KMS-11 (cell line): Measurements from ENCODE around the gene BRD4.

ENCODE experiments used
- H2AFZ ChIP-seq: fragments of 200-600 bp; sonication (generic); 2 replicates; pipeline ENCODE4 v1.6.1; 2016; ENCODE audit warnings: antibody characterized with exemption, mixed run types, low read depth
- H3K27ac ChIP-seq: fragments of 200-600 bp; sonication (generic); 2 replicates; pipeline ENCODE4 v1.6.1; 2016; ENCODE audit warnings: mild to moderate bottlenecking, mixed run types
- H3K27me3 ChIP-seq: fragments of 200-600 bp; sonication (generic); 2 replicates; pipeline ENCODE4 v1.6.1; 2017; ENCODE audit warnings: mild to moderate bottlenecking, low read depth, mixed run types, moderate library complexity; ENCODE audit not compliant: insufficient read depth
- H3K36me3 ChIP-seq: fragments of 200-600 bp; sonication (generic); 2 replicates; pipeline ENCODE4 v1.6.1; 2017; ENCODE audit warnings: mild to moderate bottlenecking, mixed run types; ENCODE audit not compliant: insufficient read depth
- H3K4me1 ChIP-seq: fragments of 200-600 bp; sonication (generic); 2 replicates; pipeline ENCODE4 v1.6.1; 2016; ENCODE audit warnings: mild to moderate bottlenecking, low read depth, mixed run types; ENCODE audit not compliant: poor library complexity, severe bottlenecking
- H3K4me2 ChIP-seq: fragments of 200-600 bp; sonication (generic); 2 replicates; pipeline ENCODE4 v1.7.0; 2016; ENCODE audit warnings: mild to moderate bottlenecking, mixed run types
- H3K4me3 ChIP-seq: fragments of 200-600 bp; sonication (generic); IDR thresholded peaks from 2 replicates; pipeline ENCODE4 v1.6.1; 2017; ENCODE audit warnings: low read depth, low read length, mixed read lengths; ENCODE audit not compliant: insufficient read depth
- H3K79me2 ChIP-seq: fragments of 200-600 bp; sonication (generic); 2 replicates; pipeline ENCODE4 v1.6.1; 2016; ENCODE audit warnings: low read depth, mixed run types; ENCODE audit not compliant: insufficient read depth
- H3K9ac ChIP-seq: fragments of 200-600 bp; sonication (generic); 2 replicates; pipeline ENCODE4 v1.6.1; 2016; ENCODE audit warnings: mild to moderate bottlenecking, mixed run types
- H4K20me1 ChIP-seq: fragments of 200-600 bp; sonication (generic); 2 replicates; pipeline ENCODE4 v1.6.1; 2016; ENCODE audit warnings: mild to moderate bottlenecking, mixed run types; ENCODE audit not compliant: insufficient read depth
- CTCF ChIP-seq: fragments of 200-600 bp; sonication (generic); conservative IDR thresholded peaks from 2 replicates; pipeline ENCODE4 v1.6.1; 2017; ENCODE audit warnings: low read depth, mild to moderate bottlenecking, antibody characterized with exemption, low read length, moderate library complexity, mixed read lengths

The BRD4 gene

GRCh38 chr19:15276620-15277215 lies 55.6 kb downstream of the BRD4 start:
- Histone ChIP-seq H2AFZ (no peak overlapping the region), H3K27ac (no peak overlapping the region), H3K36me3 (no peaks in the 10 kb centered on the region), H3K27me3 (no peaks in the 10 kb centered on the region), H3K4me3 (no peak overlapping the region), H3K9ac (no peak overlapping the region), H3K79me2 (peaks cover 99% of the 10 kb centered on the region), H3K4me1 (peaks cover 38% of the 10 kb centered on the region), H4K20me1 (peaks cover 79% of the 10 kb centered on the region), H3K4me2 (no peak overlapping the region)
- TF ChIP-seq CTCF = no peak

GRCh38 chr19:15274477-15274876 lies 57.9 kb downstream of the BRD4 start:
- H3K4me3 ChIP-seq = no peak overlapping the region
- no peak overlapping the region for H3K27ac ChIP-seq
- no peak overlapping the region for H3K4me2 ChIP-seq
- no peaks in the 10 kb centered on the region for H3K27me3 ChIP-seq
- H3K79me2 ChIP-seq = peaks cover 99% of the 10 kb centered on the region
- peaks cover 15% of the 10 kb centered on the region for H3K4me1 ChIP-seq
- TF ChIP-seq CTCF = no peak
- no peak overlapping the region for H3K9ac ChIP-seq
- peaks cover 58% of the 10 kb centered on the region for H4K20me1 ChIP-seq
- H3K36me3 ChIP-seq = no peaks in the 10 kb centered on the region
- H2AFZ ChIP-seq = no peak overlapping the region

GRCh38 chr19:15269806-15270205 lies 62.5 kb downstream of the BRD4 start:
- peaks cover 20% of the 10 kb centered on the region for H4K20me1 ChIP-seq
- H3K79me2 ChIP-seq = peaks cover 80% of the 10 kb centered on the region
- H3K4me1 ChIP-seq = no peaks in the 10 kb centered on the region
- no peaks in the 10 kb centered on the region for H3K27me3 ChIP-seq
- H3K27ac ChIP-seq = no peak overlapping the region
- no peaks in the 10 kb centered on the region for H3K36me3 ChIP-seq
- H3K4me2 ChIP-seq = no peak overlapping the region
- H2AFZ ChIP-seq = no peak overlapping the region
- no peak overlapping the region for H3K4me3 ChIP-seq
- no peak overlapping the region for H3K9ac ChIP-seq
- TF ChIP-seq CTCF = no peak

- Histone ChIP-seq H3K27ac (no peak overlapping the region), H3K4me2 (no peak overlapping the region), H2AFZ (no peak overlapping the region), H3K79me2 (peaks cover 70% of the 10 kb centered on the region), H3K9ac (no peak overlapping the region), H3K4me1 (no peaks in the 10 kb centered on the region), H3K27me3 (no peaks in the 10 kb centered on the region), H3K36me3 (no peaks in the 10 kb centered on the region), H3K4me3 (no peak overlapping the region), H4K20me1 (peaks cover 12% of the 10 kb centered on the region)
- TF ChIP-seq CTCF = no peak
Observed at GRCh38 chr19:15268928-15269253, 63.4 kb downstream of the BRD4 start.
